Psoas muscle (tissue), 8 donors: Measurements from ENCODE around the gene SLC13A5. TPM values are rescaled to one million over a fixed set of nuclear protein-coding genes. Genes with fewer than 3 reads are reported as not detected.
A peak's percentile ranks its signal among the peaks of the same experiment; 100 is the strongest.
"Not testable (repeated sequence)": the region's sequence is repeated elsewhere in the genome, so short reads cannot be mapped to it uniquely, and the experiment has no call there.

Experiments
- ATAC-seq, 4 donors: fragments of 200-7000 bp; cut with Tn5 transposase; one replicate each; pipeline ENCODE4 v1.9.1; 2020; ENCODE audit warnings: moderate library complexity in 3 of 4, mild to moderate bottlenecking in 2 of 4
- DNase-seq, 2 donors: peaks; one replicate each; pipeline ENCODE4 v3.0.0-alpha.2; 2020
- H3K27ac ChIP-seq: fragments of 200-600 bp; one replicate; pipeline ENCODE4 v1.8.0; 2022
- H3K27me3 ChIP-seq, 3 donors: fragments of 200-600 bp in 1 of 3; one replicate each; pipeline versions ENCODE4 v1.6.1 to v1.8.0; 2013 to 2022; ENCODE audit warnings: low read length in 2 of 3, mild to moderate bottlenecking in 2 of 3, moderate library complexity in 1 of 3; ENCODE audit not compliant: insufficient read depth in 3 of 3
- H3K36me3 ChIP-seq, 2 donors: fragments of 200-600 bp in 1 of 2; one replicate each; pipeline versions ENCODE4 v1.6.1 to v1.8.0; 2013 to 2022; ENCODE audit warnings: low read depth in 1 of 2, mild to moderate bottlenecking in 1 of 2, moderate library complexity in 1 of 2; ENCODE audit not compliant: insufficient read depth in 1 of 2
- H3K4me1 ChIP-seq: fragments of 200-600 bp; one replicate; pipeline ENCODE4 v1.8.0; 2022
- H3K4me3 ChIP-seq: fragments of 200-600 bp; one replicate; pipeline ENCODE4 v1.8.0; 2022; ENCODE audit warnings: mild to moderate bottlenecking
- H3K9me3 ChIP-seq: fragments of 200-600 bp; one replicate; pipeline ENCODE4 v1.8.0; 2022
- CTCF ChIP-seq: fragments of 200-600 bp; IDR thresholded peaks from one replicate; pipeline ENCODE4 v1.8.0; 2022; ENCODE audit warnings: antibody characterized with exemption
- WGBS, 3 donors: extraction: QIAGEN DNeasy Blood & Tissue Kit; methylation state at CpG; one replicate each; pipeline versions ENCODE4 v1.1.6 to v1.1.7; 2013; 5-methylcytosine and 5-hydroxymethylcytosine counted together
- intact Hi-C, 2 donors: fragments of 100-400 bp; cut with DNase I; formaldehyde crosslinking; loops; one replicate each; pipeline versions ENCODE4 v1.11.0 to v1.14.2; 2022
- polyA plus RNA-seq, 3 donors: library from polyadenylated mRNA; stranded (reverse); fragments of 200-250 nt; gene quantifications; one replicate each; pipeline ENCODE4 v1.2.3, GENCODE V29; 2013
- total RNA-seq, 4 donors: library from RNA; stranded (reverse); fragmentation: NEBNext Ultra II Directional in 2 of 4; extraction: Animal tissue kit (Norgen Biotek cat#: 25700) in 2 of 4; gene quantifications; one replicate each; pipeline versions ENCODE4 v1.2.1 to v1.2.4, GENCODE V29; 2021 to 2023
- donor health status: healthy with polysubstance abuse.
- donor health status: DM: no; HTN: no; CAD: no; lungs with moderate emphysema.
- donor health status: Bipolar disorder and iron deficiency.
- donor health status: healthy.
- donor health status: DM: yes; HTN: yes; CAD: no.
- donor health status: DM: no; HTN: no; CAD: no.
- donor health status: DM: no; HTN: no; CAD: no.
- donor health status: DM: yes; HTN: yes; CAD: no.

The SLC13A5 gene
- total and polyA plus RNA-seq, 7 donors = 0.01 to 0.17 (median 0.03) TPM; not detected in 4

DNA sequence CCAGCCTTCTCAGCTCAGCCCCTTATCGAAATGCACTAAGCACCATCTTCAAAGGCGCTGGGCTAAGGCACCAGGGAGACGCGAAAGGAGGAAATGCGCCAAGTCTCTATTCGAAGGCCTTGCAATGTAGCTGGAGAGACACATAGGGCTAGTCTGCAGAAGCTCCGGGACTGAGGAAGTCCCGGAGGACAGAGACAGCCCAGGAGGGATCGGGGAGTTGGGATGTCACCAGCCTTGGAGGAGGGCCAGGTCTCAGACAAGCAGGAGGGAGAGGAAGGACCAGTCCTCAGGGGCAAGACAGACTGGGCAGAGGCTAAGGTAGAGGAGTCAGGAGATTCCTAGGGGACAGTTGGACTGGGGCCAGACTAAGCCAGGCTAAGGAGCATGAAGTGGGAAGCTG lies 53.1 kb downstream of the SLC13A5 start:
- no peak for DNase-seq
- Histone ChIP-seq H3K27me3 (peaks cover 0 to 27% (median 9%) of the 10 kb centered on the region in 3 donors), H3K27ac (no peak overlapping the region), H3K4me1 (no peaks in the 10 kb centered on the region), H3K9me3 (no peaks in the 10 kb centered on the region), H3K36me3 (no peaks in the 10 kb centered on the region), H3K4me3 (no peak overlapping the region)
- no peak for ATAC-seq
- intact Hi-C loops = loop anchor here in 1 of 2 donors (10.0 kb wide), 1 partner anchor 345 kb away; no protein-coding TSS in a partner anchor
- TF ChIP-seq CTCF = no peak
- WGBS, 3 donors = 67 to 73% (median 68%) methylated on average over 9 of the region's 9 CpGs

- intact Hi-C loops, H3K4me3 ChIP-seq, H3K36me3 ChIP-seq, ATAC-seq, DNase-seq, H3K27ac ChIP-seq, H3K4me1 ChIP-seq, H3K9me3 ChIP-seq: not testable (repeated sequence)
- peaks cover 0 to 32% (median 12%) of the 10 kb centered on the region in 3 donors for H3K27me3 ChIP-seq
- WGBS, 3 donors = 79 to 97% (median 89%) methylated on average over 2 to 5 of the region's 5 CpGs
Observed at GRCh38 chr17:6658411-6658810, 54.8 kb downstream of the SLC13A5 start.

GRCh38 chr17:6657633-6658287 lies 55.4 kb downstream of the SLC13A5 start:
- Histone ChIP-seq H3K4me3 (no peak overlapping the region), H3K9me3 (no peaks in the 10 kb centered on the region), H3K4me1 (peaks cover 7% of the 10 kb centered on the region), H3K27me3 (peaks cover 0 to 32% (median 12%) of the 10 kb centered on the region in 3 donors), H3K36me3 (no peaks in the 10 kb centered on the region), H3K27ac (no peak overlapping the region)
- WGBS, 3 donors = 75 to 76% (median 75%) methylated on average over 17 to 18 of the region's 18 CpGs
- no peak for TF ChIP-seq CTCF
- DNase-seq (no peak), ATAC-seq (no peak)
- intact Hi-C loops = no loop called here

- peaks cover 0 to 32% (median 12%) of the 10 kb centered on the region in 3 donors for H3K27me3 ChIP-seq
- intact Hi-C loops, H3K27ac ChIP-seq, DNase-seq, H3K36me3 ChIP-seq, H3K9me3 ChIP-seq, H3K4me3 ChIP-seq: not testable (repeated sequence)
- WGBS, 3 donors = 8 to 16% (median 13%) methylated on average over 32 to 53 of the region's 55 CpGs
- peaks cover 14% of the 10 kb centered on the region for H3K4me1 ChIP-seq
- peak in 1 of 4 donors; percentile 29 for ATAC-seq
Observed at GRCh38 chr17:6656797-6657632, 56.2 kb downstream of the SLC13A5 start.

GRCh38 chr17:6655732-6656361 lies 57.3 kb downstream of the SLC13A5 start:
- Histone ChIP-seq H3K4me1 (peaks cover 14% of the 10 kb centered on the region), H3K27me3 (peaks cover 0 to 23% (median 9%) of the 10 kb centered on the region in 3 donors)
- ATAC-seq, intact Hi-C loops, H3K9me3 ChIP-seq, H3K36me3 ChIP-seq, H3K27ac ChIP-seq, H3K4me3 ChIP-seq, DNase-seq: not testable (repeated sequence)
- 6 to 12% (median 11%) methylated on average over 18 to 35 of the region's 41 CpGs for whole genome bisulfite sequencing, 3 donors
